A549 (cell line): Measurements from ENCODE around the gene ARHGAP19.

Source experiments
- CTCF ChIP-seq: fragments of >200 bp; sonication (Bioruptor Twin); formaldehyde crosslinking; IDR thresholded peaks from 3 replicates; pipeline ENCODE4 v1.5.1; 2016
- EP300 ChIP-seq, 2 experiments: fragments of >200 bp; sonication (Bioruptor Twin); formaldehyde crosslinking; IDR thresholded peaks; 2 replicates in 1 of 2; 3 replicates in 1 of 2; pipeline ENCODE4 v1.6.1; 2016 to 2017
- MAFK ChIP-seq: fragments of 450-650 bp; IDR thresholded peaks from 2 replicates; pipeline ENCODE4 v1.6.1; 2014; ENCODE audit not compliant: partially characterized antibody
- MAZ ChIP-seq: fragments of 150-350 bp; IDR thresholded peaks from 2 replicates; pipeline ENCODE4 v1.6.1; 2014; ENCODE audit warnings: antibody characterized with exemption, low read depth, low read length, borderline replicate concordance
- MYC ChIP-seq: IDR thresholded peaks from 2 replicates; pipeline ENCODE4 v1.6.1; 2012; ENCODE audit warnings: mild to moderate bottlenecking, inconsistent platforms, low read length, improper control_type of control experiment, borderline replicate concordance
- POLR2A ChIP-seq: IDR thresholded peaks from 2 replicates; pipeline ENCODE4 v1.6.1; 2012; ENCODE audit warnings: mild to moderate bottlenecking, low read length
- RAD21 ChIP-seq, 2 experiments: fragments of >200 bp in 1 of 2; sonication (Bioruptor Twin) in 1 of 2; formaldehyde crosslinking in 1 of 2; IDR thresholded peaks in 1 of 2; conservative IDR thresholded peaks in 1 of 2; 2 replicates in 1 of 2; 3 replicates in 1 of 2; pipeline ENCODE4 v1.6.1; 2012 to 2018; ENCODE audit warnings: inconsistent platforms in 1 of 2
- REST ChIP-seq: fragments of 200-600 bp; sonication (generic); IDR thresholded peaks from 2 replicates; pipeline ENCODE4 v1.6.1; 2016; ENCODE audit warnings: antibody characterized with exemption, mild to moderate bottlenecking, moderate library complexity
- TP53 ChIP-seq: fragments of 250-450 bp; sonication (Bioruptor Pico); IDR thresholded peaks from 2 replicates; pipeline ENCODE4 v1.5.0; 2021; ENCODE audit warnings: mild to moderate bottlenecking, moderate library complexity

GRCh38 chr10:97273700-97274099 lies 18.7 kb downstream of the ARHGAP19 start:
- TF ChIP-seq CTCF (no peak), TP53 (CRISPR knock-in tag) (no peak), POLR2A (no peak), EP300 (IDR thresholded peaks at IDR 0.05) (no peak), MYC (no peak), MAFK (no peak), RAD21 (conservative IDR thresholded peaks at IDR 0.05 in 1 of 2, IDR thresholded peaks at IDR 0.05 in 1 of 2) (no peak), REST (no peak), MAZ (no peak)
